Breast epithelium (tissue), 4 donors: ENCODE measurements around the gene RNF25. TPM values are rescaled to one million over a fixed set of nuclear protein-coding genes. Genes with fewer than 3 reads are reported as not detected.

Source experiments
- DNase-seq, 2 donors: peaks; one replicate each; pipeline ENCODE4 v3.0.0-alpha.2; 2019; ENCODE audit warnings: low spot score in 2 of 2
- H3K27ac ChIP-seq, 2 donors: fragments of 200-600 bp; sonication (generic) in 1 of 2; one replicate each; pipeline ENCODE4 v1.5.1; 2016 to 2019; ENCODE audit warnings: mild to moderate bottlenecking in 1 of 2
- H3K27me3 ChIP-seq, 2 donors: fragments of 200-600 bp; sonication (generic) in 1 of 2; one replicate each; pipeline versions ENCODE4 v1.5.1 to v1.6.0; 2017 to 2019; ENCODE audit warnings: control low read depth in 1 of 2, mild to moderate bottlenecking in 1 of 2
- H3K36me3 ChIP-seq: fragments of 200-600 bp; one replicate; pipeline ENCODE4 v1.5.1; 2019
- H3K4me1 ChIP-seq, 2 donors: fragments of 200-600 bp; sonication (generic); one replicate each; pipeline ENCODE4 v1.5.1; 2016 to 2019; ENCODE audit warnings: control low read depth in 1 of 2
- H3K4me3 ChIP-seq, 3 donors: fragments of 200-600 bp; sonication (generic); 1 replicate in 2 of 3; 2 replicates in 1 of 3; pipeline ENCODE4 v1.5.1; 2016 to 2019; ENCODE audit warnings: mild to moderate bottlenecking in 3 of 3, moderate library complexity in 2 of 3
- H3K9me3 ChIP-seq, 2 donors: fragments of 200-600 bp; sonication (generic) in 1 of 2; one replicate each; pipeline ENCODE4 v1.5.1; 2016 to 2019; ENCODE audit warnings: control low read depth in 1 of 2
- POLR2A ChIP-seq: fragments of 450-650 bp; IDR thresholded peaks from one replicate; pipeline ENCODE4 v1.6.1; 2016; ENCODE audit warnings: antibody characterized with exemption, mild to moderate bottlenecking, moderate library complexity
- POLR2AphosphoS5 ChIP-seq, 3 donors: sonication (generic); formaldehyde crosslinking; IDR thresholded peaks; one replicate each; pipeline ENCODE4 v1.6.1; 2017; ENCODE audit warnings: antibody characterized with exemption in 3 of 3
- intact Hi-C: fragments of 100-400 bp; cut with DNase I; formaldehyde crosslinking; loops from one replicate; pipeline ENCODE4 v1.15.1; 2023; ENCODE audit warnings: low total_unique reads
- total RNA-seq, 3 donors: library from RNA; depleted of rRNA; stranded (reverse); fragments of >200 nt; gene quantifications; one replicate each; pipeline ENCODE4 v1.1.0, GENCODE V29; 2016
- TF ChIP-seq, protein P1 (sequence below), 3 donors: fragments of 450-650 bp; IDR thresholded peaks; one replicate each; pipeline ENCODE4 v1.5.1; 2016 to 2017; ENCODE audit warnings: antibody characterized with exemption in 3 of 3, mild to moderate bottlenecking in 3 of 3, moderate library complexity in 3 of 3

Gene RNF25
- total RNA-seq, 3 donors from 2014 or later, result 22.7 to 25.9 (median 23.0) TPM

DNA sequence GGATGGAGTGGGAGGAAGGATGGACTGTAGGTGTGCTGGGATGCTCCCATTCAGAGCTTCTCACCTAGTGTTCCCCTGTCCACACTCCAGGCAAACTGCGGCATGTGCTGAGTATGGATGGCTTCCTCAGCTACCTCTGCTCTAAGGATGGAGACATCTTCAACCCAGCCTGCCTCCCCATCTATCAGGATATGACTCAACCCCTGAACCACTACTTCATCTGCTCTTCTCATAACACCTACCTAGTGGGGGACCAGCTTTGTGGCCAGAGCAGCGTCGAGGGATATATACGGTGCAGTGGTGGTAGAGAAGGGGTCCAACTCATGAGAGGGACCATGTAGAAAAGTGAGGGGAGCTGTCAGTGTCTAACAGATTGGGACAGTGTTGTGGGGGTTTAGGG, 43.9 kb downstream of the RNF25 start:
- Histone ChIP-seq H3K36me3 (no peaks in the 10 kb centered on the region), H3K9me3 (no peaks in the 10 kb centered on the region), H3K27ac (no peak overlapping the region), H3K4me3 (no peak overlapping the region), H3K4me1 (no peaks in the 10 kb centered on the region), H3K27me3 (no peaks in the 10 kb centered on the region)
- intact Hi-C loops, result no loop called here
- TF ChIP-seq POLR2AphosphoS5 (IDR thresholded peaks at IDR 0.05) (no peak), POLR2A (no peak)
- TF ChIP-seq, protein P1, sequence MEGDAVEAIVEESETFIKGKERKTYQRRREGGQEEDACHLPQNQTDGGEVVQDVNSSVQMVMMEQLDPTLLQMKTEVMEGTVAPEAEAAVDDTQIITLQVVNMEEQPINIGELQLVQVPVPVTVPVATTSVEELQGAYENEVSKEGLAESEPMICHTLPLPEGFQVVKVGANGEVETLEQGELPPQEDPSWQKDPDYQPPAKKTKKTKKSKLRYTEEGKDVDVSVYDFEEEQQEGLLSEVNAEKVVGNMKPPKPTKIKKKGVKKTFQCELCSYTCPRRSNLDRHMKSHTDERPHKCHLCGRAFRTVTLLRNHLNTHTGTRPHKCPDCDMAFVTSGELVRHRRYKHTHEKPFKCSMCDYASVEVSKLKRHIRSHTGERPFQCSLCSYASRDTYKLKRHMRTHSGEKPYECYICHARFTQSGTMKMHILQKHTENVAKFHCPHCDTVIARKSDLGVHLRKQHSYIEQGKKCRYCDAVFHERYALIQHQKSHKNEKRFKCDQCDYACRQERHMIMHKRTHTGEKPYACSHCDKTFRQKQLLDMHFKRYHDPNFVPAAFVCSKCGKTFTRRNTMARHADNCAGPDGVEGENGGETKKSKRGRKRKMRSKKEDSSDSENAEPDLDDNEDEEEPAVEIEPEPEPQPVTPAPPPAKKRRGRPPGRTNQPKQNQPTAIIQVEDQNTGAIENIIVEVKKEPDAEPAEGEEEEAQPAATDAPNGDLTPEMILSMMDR (IDR thresholded peaks at IDR 0.05), result no peak
- DNase-seq, result no peak

DNA sequence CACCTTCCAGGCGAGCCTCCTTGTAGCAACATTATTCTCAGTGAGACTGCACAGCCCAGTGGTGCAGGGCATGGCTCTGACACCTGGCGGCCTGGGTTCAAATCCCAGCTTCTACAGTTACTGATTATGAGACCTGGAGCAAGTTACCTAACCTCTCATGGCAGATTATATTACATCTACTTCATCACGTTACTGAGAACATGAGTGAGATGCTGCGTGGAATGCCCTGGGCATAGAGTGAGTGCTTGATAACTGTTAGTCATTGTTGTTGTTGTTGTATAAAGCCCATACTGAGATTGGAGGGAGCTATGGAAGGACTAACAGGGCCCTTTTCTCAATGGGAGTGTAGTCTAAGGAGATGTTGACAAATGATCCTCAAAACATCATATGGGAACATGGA, 45.4 kb downstream of the RNF25 start:
- H3K27ac ChIP-seq, result no peak overlapping the region
- no peaks in the 10 kb centered on the region for H3K36me3 ChIP-seq
- DNase-seq, result no peak
- no peaks in the 10 kb centered on the region for H3K27me3 ChIP-seq
- H3K4me3 ChIP-seq, result no peak overlapping the region
- intact Hi-C loops, result no loop called here
- no peaks in the 10 kb centered on the region for H3K9me3 ChIP-seq
- TF ChIP-seq, protein P1 (IDR thresholded peaks at IDR 0.05), result no peak
- TF ChIP-seq POLR2A (no peak), POLR2AphosphoS5 (IDR thresholded peaks at IDR 0.05) (no peak)
- H3K4me1 ChIP-seq, result no peaks in the 10 kb centered on the region

DNA sequence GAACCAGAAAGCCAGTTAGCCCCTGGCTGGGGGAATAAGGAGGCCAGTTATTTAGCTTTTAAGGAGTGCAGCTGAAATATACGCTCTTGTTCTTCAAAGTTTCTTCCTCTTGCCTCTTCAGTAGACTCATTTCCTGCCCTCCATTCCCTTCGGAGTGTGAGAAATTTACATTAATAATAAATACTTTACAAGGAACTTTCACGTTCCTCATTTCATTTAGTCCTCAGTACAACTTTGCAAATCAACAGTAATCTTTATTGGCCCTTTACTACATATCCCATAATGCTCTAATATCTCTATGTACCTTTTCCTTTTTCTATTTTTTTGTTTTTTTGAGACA, 48.5 kb downstream of the RNF25 start:
- Histone ChIP-seq H3K27me3 (no peaks in the 10 kb centered on the region), H3K9me3 (no peaks in the 10 kb centered on the region), H3K36me3 (no peaks in the 10 kb centered on the region), H3K4me3 (no peak overlapping the region), H3K27ac (no peak overlapping the region), H3K4me1 (no peaks in the 10 kb centered on the region)
- TF ChIP-seq POLR2AphosphoS5 (IDR thresholded peaks at IDR 0.05), result no peak
- intact Hi-C loops, result no loop called here
- no peak for DNase-seq

DNA sequence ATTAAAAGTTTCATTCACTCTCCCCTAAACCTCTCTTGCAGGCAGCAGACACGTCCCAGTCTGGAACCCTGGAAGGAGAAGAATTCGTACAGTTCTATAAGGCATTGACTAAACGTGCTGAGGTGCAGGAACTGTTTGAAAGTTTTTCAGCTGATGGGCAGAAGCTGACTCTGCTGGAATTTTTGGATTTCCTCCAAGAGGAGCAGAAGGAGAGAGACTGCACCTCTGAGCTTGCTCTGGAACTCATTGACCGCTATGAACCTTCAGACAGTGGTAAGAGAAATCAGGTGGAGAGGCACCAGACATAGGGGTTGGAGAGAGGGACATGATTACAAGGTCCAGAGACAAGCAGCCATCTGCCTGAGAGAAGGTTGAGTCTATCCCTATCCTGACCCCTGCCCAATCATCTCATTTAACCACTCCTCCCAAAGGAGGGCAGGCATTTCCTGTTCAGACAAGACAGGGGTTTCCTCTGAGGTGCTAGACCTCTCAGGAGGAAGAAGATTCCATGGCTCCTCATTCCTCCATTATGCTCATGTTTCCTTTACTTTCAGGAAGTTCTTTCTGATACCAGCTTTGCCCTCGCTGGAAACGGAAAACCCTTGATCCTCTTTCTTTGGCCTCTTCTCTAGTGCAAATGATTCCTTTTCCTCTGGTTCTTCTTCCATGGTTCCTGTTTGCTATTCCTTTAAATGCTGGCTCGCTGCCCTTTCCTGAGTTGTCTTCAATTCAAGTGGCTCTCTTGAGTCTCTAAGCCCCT, 49.0 kb downstream of the RNF25 start:
- Histone ChIP-seq H3K9me3 (no peaks in the 10 kb centered on the region), H3K36me3 (no peaks in the 10 kb centered on the region), H3K4me3 (no peak overlapping the region), H3K27me3 (no peaks in the 10 kb centered on the region), H3K4me1 (no peaks in the 10 kb centered on the region), H3K27ac (no peak overlapping the region)
- no peak for DNase-seq
- no peak for TF ChIP-seq POLR2AphosphoS5 (IDR thresholded peaks at IDR 0.05)
- TF ChIP-seq POLR2A, result no peak
- TF ChIP-seq, protein P1 (IDR thresholded peaks at IDR 0.05), result no peak
- intact Hi-C loops, result no loop called here

DNA sequence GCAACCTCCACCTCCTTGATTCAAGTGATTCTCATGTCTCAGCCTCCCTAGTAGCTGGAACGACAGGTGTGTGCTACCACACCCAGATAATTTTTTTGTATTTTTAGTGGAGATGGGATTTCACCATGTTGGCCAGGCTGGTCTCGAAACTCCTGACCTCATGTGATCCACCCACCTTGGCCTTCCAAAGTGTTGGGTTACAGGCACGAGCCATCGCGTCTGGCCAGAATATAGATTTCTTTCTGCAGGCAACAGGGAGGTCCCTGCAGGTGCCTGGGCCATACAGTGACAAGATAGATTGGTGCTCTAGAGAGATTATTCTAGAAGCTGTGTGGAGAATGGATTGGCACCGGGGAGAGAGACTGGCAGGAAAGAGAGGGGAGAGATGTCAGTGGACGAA, 50.8 kb downstream of the RNF25 start:
- H3K4me1 ChIP-seq, result no peaks in the 10 kb centered on the region
- intact Hi-C loops, result no loop called here
- TF ChIP-seq, protein P1 (IDR thresholded peaks at IDR 0.05), result no peak
- TF ChIP-seq POLR2AphosphoS5 (IDR thresholded peaks at IDR 0.05) (no peak), POLR2A (no peak)
- no peaks in the 10 kb centered on the region for H3K36me3 ChIP-seq
- H3K9me3 ChIP-seq, result no peaks in the 10 kb centered on the region
- no peak for DNase-seq
- no peaks in the 10 kb centered on the region for H3K27me3 ChIP-seq
- no peak overlapping the region for H3K27ac ChIP-seq
- no peak overlapping the region for H3K4me3 ChIP-seq
